Activated naive CD4-positive, alpha-beta T cell treated with Interleukin-2 at 50 U/mL for 16 hours (primary cell): ENCODE measurements around the gene MSRB3.
"Not testable (repeated sequence)": the region's sequence is repeated elsewhere in the genome, so short reads cannot be mapped to it uniquely, and the experiment has no call there.

Experiments used
- DNase-seq: peaks from one replicate; pipeline ENCODE4 v3.0.0-alpha.2; 2020

Gene MSRB3

GRCh38 chr12:65278576-65279368, at the start of gene MSRB3:
Gene MSRB3, plus strand, starts transcription at chr12:65278683. Its CDS starts 29,897 bp downstream, at chr12:65308580.
- no peak for DNase-seq

GRCh38 chr12:65229441-65229840, 49.0 kb upstream of the MSRB3 start:
- DNase-seq = no peak

- no peak for DNase-seq
Observed at GRCh38 chr12:65232476-65233077, 45.9 kb upstream of the MSRB3 start.

GRCh38 chr12:65237153-65237552, 41.3 kb upstream of the MSRB3 start:
- no peak for DNase-seq

GRCh38 chr12:65238609-65239008, 39.9 kb upstream of the MSRB3 start:
- DNase-seq = no peak

GRCh38 chr12:65248656-65249633, 29.5 kb upstream of the MSRB3 start:
- DNase-seq = no peak

- DNase-seq = no peak
Observed at GRCh38 chr12:65252515-65252914, 26.0 kb upstream of the MSRB3 start.

GRCh38 chr12:65257986-65258385, 20.5 kb upstream of the MSRB3 start:
- no peak for DNase-seq

- DNase-seq = no peak
Observed at GRCh38 chr12:65259501-65259900, 19.0 kb upstream of the MSRB3 start.

GRCh38 chr12:65263777-65264176, 14.7 kb upstream of the MSRB3 start:
- no peak for DNase-seq

GRCh38 chr12:65266408-65266807, 12.1 kb upstream of the MSRB3 start:
- no peak for DNase-seq

GRCh38 chr12:65269603-65270002, 8.9 kb upstream of the MSRB3 start:
- no peak for DNase-seq

GRCh38 chr12:65274602-65275272, 3.7 kb upstream of the MSRB3 start:
- DNase-seq = no peak

- no peak for DNase-seq
Observed at GRCh38 chr12:65275627-65276026, 2.9 kb upstream of the MSRB3 start.

GRCh38 chr12:65276916-65277530, 1.5 kb upstream of the MSRB3 start:
- DNase-seq = no peak

GRCh38 chr12:65277994-65278575, 398 bp upstream of the MSRB3 start:
- no peak for DNase-seq

- DNase-seq = no peak
Observed at GRCh38 chr12:65279369-65280112, 1.1 kb downstream of the MSRB3 start.

- no peak for DNase-seq
Observed at GRCh38 chr12:65280306-65280705, 1.8 kb downstream of the MSRB3 start.

- no peak for DNase-seq
Observed at GRCh38 chr12:65282840-65283239, 4.4 kb downstream of the MSRB3 start.

- not testable (repeated sequence) for DNase-seq
Observed at GRCh38 chr12:65285532-65285931, 7.0 kb downstream of the MSRB3 start.

GRCh38 chr12:65287426-65287825, 8.9 kb downstream of the MSRB3 start:
- DNase-seq = no peak
